HepG2 (cell line): Measurements from ENCODE around the gene FAM174C. TPM values are rescaled to one million over a fixed set of nuclear protein-coding genes. Genes with fewer than 3 reads are reported as not detected.

Experiments used
- ATAC-seq: fragments of 200-7000 bp; cut with Tn5 transposase; 3 replicates; pipeline ENCODE4 v1.9.1; 2020; ENCODE audit warnings: mild to moderate bottlenecking, moderate library complexity
- BruUV-seq: library from RNA; stranded (reverse); fragments of 400-500 nt; replicated peaks from 2 replicates; lab custom pipeline; 2021; lab: Mats Ljungman, UMichigan
- CTCF ChIA-PET: fragments of 300-600 bp; formaldehyde crosslinking; extraction: SDS; loops from one replicate; lab custom pipeline; 2021; ENCODE audit warnings: low total read pairs, inconsistent platforms, low intra/inter-chr PET ratio; lab: Yijun Ruan, JAX
- POLR2A ChIA-PET: fragments of 350-600 bp; sonication (Branson Sonifier 250); formaldehyde crosslinking; loops from one replicate; lab custom pipeline; 2020; ENCODE audit warnings: antibody characterized with exemption, inconsistent platforms; lab: Yijun Ruan, JAX
- DNase-seq: peaks from one replicate; pipeline ENCODE4 v3.0.0-alpha.2; 2015; ENCODE audit warnings: low spot score
- FAIRE-seq: peaks from 3 replicates; lab custom pipeline; 2011; peaks lifted over from hg19 to GRCh38; lab: Jason Lieb, UNC
- H2AFZ ChIP-seq: one replicate; pipeline ENCODE4 v1.6.1; 2011; ENCODE audit warnings: low read length, inconsistent platforms
- H3K27ac ChIP-seq: fragments of 300-600 bp; 3 replicates; pipeline ENCODE4 v1.8.0; 2011; ENCODE audit warnings: mixed run types, mild to moderate bottlenecking, mixed read lengths, low read length, inconsistent platforms; ENCODE audit not compliant: insufficient read depth; ENCODE audit errors: extremely low read length
- H3K27me3 ChIP-seq, 2 experiments: fragments of 200-600 bp in 1 of 2; 2 replicates in 1 of 2; 3 replicates in 1 of 2; pipeline versions ENCODE4 v1.6.0 to v1.8.0; 2011; ENCODE audit warnings: low read length in 2 of 2, mild to moderate bottlenecking in 2 of 2, moderate library complexity in 2 of 2, inconsistent platforms in 1 of 2; ENCODE audit not compliant: insufficient read depth in 2 of 2, control insufficient read depth in 1 of 2
- H3K36me3 ChIP-seq, 2 experiments: fragments of 200-600 bp in 1 of 2; replicated peaks in 1 of 2; 2 replicates in 1 of 2; 3 replicates in 1 of 2; pipeline versions ENCODE4 v1.5.1 to v1.8.0; 2011; ENCODE audit warnings: low read length in 2 of 2, inconsistent platforms in 1 of 2; ENCODE audit not compliant: insufficient read depth in 2 of 2, control insufficient read depth in 1 of 2
- H3K4me1 ChIP-seq: 2 replicates; pipeline ENCODE4 v1.5.1; 2012; ENCODE audit warnings: low read length, inconsistent platforms; ENCODE audit not compliant: insufficient read depth
- H3K4me2 ChIP-seq: 2 replicates; pipeline ENCODE4 v1.6.0; 2011; ENCODE audit warnings: low read depth, low read length, inconsistent platforms
- H3K4me3 ChIP-seq, 3 experiments: fragments of 200-600 bp in 1 of 3; sonication (generic), shearing (Covaris generic) in 1 of 3; replicated peaks in 1 of 3; 2 replicates each; pipeline ENCODE4 v1.5.1; 2011 to 2016; ENCODE audit warnings: low read length in 3 of 3, inconsistent platforms in 2 of 3, low read depth in 2 of 3, mild to moderate bottlenecking in 2 of 3, control low read depth in 1 of 3, mixed read lengths in 1 of 3; ENCODE audit not compliant: insufficient read depth in 1 of 3
- H3K79me2 ChIP-seq: one replicate; pipeline ENCODE4 v1.6.1; 2011; ENCODE audit warnings: low read length, inconsistent platforms; ENCODE audit not compliant: insufficient read depth
- H3K9ac ChIP-seq: 2 replicates; pipeline ENCODE4 v1.6.0; 2011; ENCODE audit warnings: mild to moderate bottlenecking, low read depth, low read length, inconsistent platforms; ENCODE audit not compliant: insufficient read depth
- H3K9me3 ChIP-seq: 2 replicates; pipeline ENCODE4 v1.5.1; 2012; ENCODE audit warnings: mild to moderate bottlenecking, low read length
- H4K20me1 ChIP-seq: 2 replicates; pipeline ENCODE4 v1.6.0; 2011; ENCODE audit warnings: inconsistent platforms, mild to moderate bottlenecking, low read length, moderate library complexity; ENCODE audit not compliant: insufficient read depth
- MLXIP ChIP-seq: sonication (generic); formaldehyde crosslinking; IDR thresholded peaks from 2 replicates; pipeline ENCODE4 v1.9.0; 2021; ENCODE audit warnings: missing genetic modification reagents, borderline replicate concordance
- PRDM15 ChIP-seq: sonication (generic); formaldehyde crosslinking; IDR thresholded peaks from 2 replicates; pipeline ENCODE4 v1.4.0; 2020; ENCODE audit warnings: missing genetic modification reagents
- ZBTB2 ChIP-seq: sonication (generic); formaldehyde crosslinking; IDR thresholded peaks from 2 replicates; pipeline ENCODE4 v1.8.0; 2022; ENCODE audit warnings: low read depth, missing genetic modification reagents
- ZBTB33 ChIP-seq: sonication (generic); formaldehyde crosslinking; IDR thresholded peaks from 2 replicates; pipeline ENCODE4 v1.4.0; 2020; ENCODE audit warnings: missing genetic modification reagents
- ZNF274 ChIP-seq: sonication (generic); formaldehyde crosslinking; IDR thresholded peaks from 2 replicates; pipeline ENCODE4 v1.5.1; 2020; ENCODE audit warnings: mild to moderate bottlenecking, missing genetic modification reagents
- WGBS: methylation state at CpG from one replicate; pipeline ENCODE4 v1.1.6; 2017; ENCODE audit warnings: low lambda C conversion rate; 5-methylcytosine and 5-hydroxymethylcytosine counted together
- in situ Hi-C: cut with HindIII; loops from 2 replicates; pipeline ENCODE4 v1.10.0; 2017; ENCODE audit warnings: low pct_unique_long_range_greater_than_20kb; ENCODE audit not compliant: extremely low pct_ligation_motif_present
- intact Hi-C: fragments of 100-400 bp; cut with micrococcal nuclease; formaldehyde crosslinking; loops from one replicate; pipeline ENCODE4 v1.10.0; 2022; ENCODE audit not compliant: unreplicated experiment
- polyA plus RNA-seq, 8 experiments: library from polyadenylated mRNA; depleted of rRNA in 3 of 8; stranded (reverse) in 7 of 8; unstranded in 1 of 8; fragments of >200 nt; fragmentation: Illumina TruSeq in 4 of 8; extraction: Trizol in 4 of 8; gene quantifications; 2 replicates each; pipeline versions ENCODE4 v1.2.1 to v1.2.3, GENCODE V29; 2011 to 2016; ENCODE audit warnings: low read depth in 4 of 8, missing spikeins in 1 of 8, mixed read lengths in 1 of 8; ENCODE audit not compliant: insufficient read depth in 1 of 8
- total RNA-seq, 5 experiments: library from RNA; depleted of rRNA; stranded (reverse); fragments of >200 nt; fragmentation: Illumina TruSeq; extraction: Trizol; gene quantifications; 2 replicates each; pipeline ENCODE4 v1.2.3, GENCODE V29; 2016; ENCODE audit warnings: low read depth in 1 of 5

Gene FAM174C
- total and polyA plus RNA-seq, 2 of the 13 experiments (the other 11 are each of a cell fraction or from before 2014, with no cell fraction given), result 19.5 to 31.3 TPM

- no peaks in the 10 kb centered on the region for H3K36me3 ChIP-seq
- intact Hi-C loops, result no loop called here
- no TSS peak for BruUV-seq
- peaks cover 0 to under 1% of the 10 kb centered on the region in 2 experiments; a peak in 1 of 5 replicates for H3K27me3 ChIP-seq
- in situ Hi-C loops, result no loop called here
- TF ChIP-seq ZBTB33 (CRISPR knock-in tag) (0 out of 2 replicates have a peak, but pooled peaks have one; percentile 24), ZNF274 (CRISPR knock-in tag) (no peak)
- TF ChIP-seq, all 625 proteins: peak for 1
- Histone ChIP-seq H3K27ac (no peak overlapping the region), H3K79me2 (no peaks in the 10 kb centered on the region), H3K4me1 (peaks cover 50% of the 10 kb centered on the region), H3K9ac (no peak overlapping the region), H2AFZ (no peak overlapping the region), H3K9me3 (no peaks in the 10 kb centered on the region), H3K4me2 (no peak overlapping the region), H4K20me1 (no peaks in the 10 kb centered on the region), H3K4me3 (no peak overlapping the region)
- no peak for FAIRE-seq
- no peak for DNase-seq
- 92% methylated on average over 28 of the region's 38 CpGs for WGBS
- ChIA-PET POLR2A (interaction anchor here (1.2 to 1.8 kb wide), 2 partner anchors 17 to 38 kb away, joined by 3 to 4 read pairs; partner anchors contain the start of gene CIRBP), CTCF (no interaction called here)
- no peak for ATAC-seq
Measured at GRCh38 chr19:1307320-1307719, 32.0 kb downstream of the FAM174C start.

GRCh38 chr19:1307755-1308303 lies 32.5 kb downstream of the FAM174C start:
- in situ Hi-C loops, result no loop called here
- Histone ChIP-seq H3K4me1 (peaks cover 52% of the 10 kb centered on the region), H2AFZ (no peak overlapping the region), H3K9me3 (no peaks in the 10 kb centered on the region), H3K27me3 (peaks cover 0 to 3% of the 10 kb centered on the region in 2 experiments; a peak in 1 of 5 replicates), H4K20me1 (no peaks in the 10 kb centered on the region), H3K79me2 (no peaks in the 10 kb centered on the region), H3K4me3 (no peak overlapping the region), H3K27ac (no peak overlapping the region), H3K9ac (no peak overlapping the region), H3K36me3 (no peaks in the 10 kb centered on the region), H3K4me2 (no peak overlapping the region)
- ChIA-PET CTCF (no interaction called here), POLR2A (interaction anchor here (1.2 to 1.8 kb wide), 2 partner anchors 16 to 39 kb away, joined by 3 to 4 read pairs; partner anchors contain the start of gene CIRBP)
- intact Hi-C loops, result no loop called here
- 38% methylated on average over 12 of the region's 20 CpGs for WGBS
- BruUV-seq, result no TSS peak
- FAIRE-seq, result no peak
- ATAC-seq, result no peak
- no peak for DNase-seq
- no peak for TF ChIP-seq ZBTB2 (CRISPR knock-in tag)
- no peak for TF ChIP-seq MLXIP (CRISPR knock-in tag)
- peak; percentile 50; the same call in 1 of the 2 replicates for TF ChIP-seq PRDM15 (CRISPR knock-in tag)
